B cell (primary cell): Measurements from ENCODE around the gene HOXB1. TPM values are rescaled to one million over a fixed set of nuclear protein-coding genes. Genes with fewer than 3 reads are reported as not detected.
"Not testable (repeated sequence)": the region's sequence is repeated elsewhere in the genome, so short reads cannot be mapped to it uniquely, and the experiment has no call there.

Source experiments
- ATAC-seq: fragments of 200-7000 bp; cut with Tn5 transposase; one replicate; pipeline ENCODE4 v1.10.0; 2021; ENCODE audit warnings: low read depth, mild to moderate bottlenecking, moderate number of reproducible peaks, moderate library complexity
- CTCF ChIA-PET: fragments of 350-600 bp; sonication (Branson Sonifier 250); formaldehyde crosslinking; loops from one replicate; lab custom pipeline; 2021; ENCODE audit warnings: antibody characterized with exemption, inconsistent platforms; lab: Charles Lee
- POLR2A ChIA-PET: fragments of 350-600 bp; sonication (Branson Sonifier 250); formaldehyde crosslinking; loops from one replicate; lab custom pipeline; 2021; ENCODE audit warnings: antibody characterized with exemption; lab: Charles Lee
- DNase-seq: peaks from one replicate; pipeline ENCODE4 v3.0.0; 2013
- H2AFZ ChIP-seq: 2 replicates; pipeline ENCODE4 v1.6.1; 2012; ENCODE audit warnings: mild to moderate bottlenecking, low read depth, low read length; ENCODE audit not compliant: insufficient read depth, poor library complexity, severe bottlenecking
- H3K27ac ChIP-seq, 2 donors: 1 replicate in 1 of 2; 2 replicates in 1 of 2; pipeline ENCODE4 v1.5.1; 2012 to 2013; ENCODE audit warnings: low read length in 2 of 2, mild to moderate bottlenecking in 2 of 2, moderate library complexity in 1 of 2
- H3K27me3 ChIP-seq, 4 experiments: fragments of 200-600 bp in 1 of 4; sonication (generic) in 1 of 4; replicated peaks in 1 of 4; 1 replicate in 2 of 4; 2 replicates in 2 of 4; pipeline versions ENCODE4 v1.6.1 to v1.7.0; 2013 to 2016; ENCODE audit warnings: low read length in 3 of 4, mild to moderate bottlenecking in 2 of 4, mixed read lengths in 1 of 4, moderate library complexity in 1 of 4; ENCODE audit not compliant: insufficient read depth in 4 of 4, control insufficient read depth in 3 of 4; ENCODE audit errors: control extremely low read depth in 1 of 4
- H3K36me3 ChIP-seq, 2 experiments: replicated peaks in 1 of 2; 1 replicate in 1 of 2; 2 replicates in 1 of 2; pipeline versions ENCODE4 v1.6.1 to v1.7.1; 2013; ENCODE audit warnings: low read length in 1 of 2; ENCODE audit not compliant: insufficient read depth in 2 of 2, control insufficient read depth in 1 of 2; ENCODE audit errors: control extremely low read depth in 1 of 2, extremely low read depth in 1 of 2
- H3K4me1 ChIP-seq, 2 donors: fragments of 200-600 bp in 1 of 2; sonication (generic) in 1 of 2; 1 replicate in 1 of 2; 2 replicates in 1 of 2; pipeline versions ENCODE4 v1.5.1 to v1.6.1; 2013 to 2017; ENCODE audit warnings: low read length in 2 of 2; ENCODE audit not compliant: control insufficient read depth in 2 of 2, insufficient read depth in 2 of 2
- H3K4me2 ChIP-seq: replicated peaks from 2 replicates; pipeline ENCODE3; 2012; ENCODE audit warnings: mild to moderate bottlenecking, low read depth, low read length; ENCODE audit not compliant: poor library complexity, severe bottlenecking
- H3K4me3 ChIP-seq, 5 experiments: fragments of 200-600 bp in 1 of 5; sonication (generic) in 1 of 5; 1 replicate in 3 of 5; 2 replicates in 2 of 5; pipeline versions ENCODE4 v1.5.1 to v1.7.0; 2011 to 2016; ENCODE audit warnings: low read length in 4 of 5, mild to moderate bottlenecking in 4 of 5, low read depth in 2 of 5, control low read depth in 1 of 5, moderate library complexity in 1 of 5; ENCODE audit not compliant: insufficient read depth in 1 of 5; ENCODE audit errors: control extremely low read depth in 1 of 5, extremely low read depth in 1 of 5
- H3K79me2 ChIP-seq: fragments of 200-600 bp; sonication (generic); one replicate; pipeline ENCODE4 v1.6.0; 2016; ENCODE audit warnings: low read length; ENCODE audit not compliant: control insufficient read depth, insufficient read depth
- H3K9ac ChIP-seq: fragments of 200-600 bp; sonication (generic); 2 replicates; pipeline ENCODE4 v1.6.1; 2017; ENCODE audit warnings: mild to moderate bottlenecking, low read length, moderate library complexity
- H3K9me3 ChIP-seq, 3 donors: one replicate each; pipeline versions ENCODE4 v1.6.1 to v1.7.1; 2013; ENCODE audit warnings: low read length in 2 of 3; ENCODE audit not compliant: control insufficient read depth in 2 of 3, insufficient read depth in 1 of 3; ENCODE audit errors: control extremely low read depth in 1 of 3
- H4K20me1 ChIP-seq: 2 replicates; pipeline ENCODE4 v1.6.0; 2012; ENCODE audit warnings: mild to moderate bottlenecking, low read length; ENCODE audit not compliant: insufficient read depth, control insufficient read depth, poor library complexity, severe bottlenecking
- H3K27ac Mint-ChIP-seq: one replicate; pipeline ENCODE4 v1.8.0; 2021; ENCODE audit warnings: mixed read lengths
- H3K27me3 Mint-ChIP-seq: one replicate; pipeline ENCODE4 v1.8.0; 2021; ENCODE audit warnings: mixed read lengths
- H3K4me1 Mint-ChIP-seq: one replicate; pipeline ENCODE4 v1.8.0; 2021; ENCODE audit warnings: mixed read lengths
- H3K4me3 Mint-ChIP-seq: one replicate; pipeline ENCODE4 v1.8.0; 2021; ENCODE audit warnings: mixed read lengths
- H3K9me3 Mint-ChIP-seq: one replicate; pipeline ENCODE4 v1.8.0; 2022; ENCODE audit warnings: mixed read lengths; ENCODE audit not compliant: insufficient read depth
- EZH2 ChIP-seq: IDR thresholded peaks from 2 replicates; pipeline ENCODE4 v1.6.1; 2012; ENCODE audit warnings: borderline replicate concordance, low read depth, mild to moderate bottlenecking, moderate library complexity, low read length; ENCODE audit not compliant: insufficient read depth, poor library complexity, severe bottlenecking
- WGBS: methylation state at CpG from one replicate; pipeline ENCODE4 v1.1.5; 2013; ENCODE audit warnings: missing lambda C conversion rate; ENCODE audit not compliant: insufficient coverage; 5-methylcytosine and 5-hydroxymethylcytosine counted together
- intact Hi-C: fragments of 100-400 bp; cut with micrococcal nuclease; formaldehyde crosslinking; loops from one replicate; pipeline ENCODE4 v1.10.0; 2022
- polyA plus RNA-seq: library from polyadenylated mRNA; depleted of rRNA; stranded (reverse); fragments of >200 nt; gene quantifications from 2 replicates; pipeline ENCODE4 v1.2.3, GENCODE V29; 2012
- total RNA-seq, 2 donors: library from RNA; stranded (reverse); fragments of 120-200 nt in 1 of 2; gene quantifications; 1 replicate in 1 of 2; 2 replicates in 1 of 2; pipeline versions ENCODE4 v1.2.3 to v1.2.4, GENCODE V29; 2013 to 2022
- TF ChIP-seq, protein P1 (sequence below): fragments of 200-600 bp; IDR thresholded peaks from one replicate; pipeline ENCODE4 v1.8.0; 2022; ENCODE audit warnings: antibody characterized with exemption, mild to moderate bottlenecking

Gene HOXB1
- total and polyA plus RNA-seq, 2 donors (not counting 1 experiment from before 2014, with no cell fraction given) = not detected

DNA sequence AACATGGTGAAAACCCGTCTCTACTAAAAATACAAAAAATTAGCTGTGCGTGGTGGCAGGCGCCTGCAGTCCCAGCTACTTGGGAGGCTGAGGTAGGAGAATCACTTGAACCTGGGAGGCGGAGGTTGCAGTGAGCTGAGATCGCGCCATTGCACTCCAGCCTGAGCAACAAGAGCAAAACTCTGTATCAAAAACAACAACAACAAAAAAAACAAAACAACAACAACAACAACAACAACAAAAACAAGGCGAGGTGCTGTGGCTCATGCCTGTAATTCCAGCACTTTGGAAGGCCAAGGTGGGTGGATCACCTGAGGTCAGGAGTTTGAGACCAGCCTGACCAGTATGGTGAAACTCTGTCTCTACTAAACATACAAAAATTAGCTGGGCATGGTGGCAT, 21.1 kb downstream of the HOXB1 start:
- H3K27ac ChIP-seq, intact Hi-C loops, H3K36me3 ChIP-seq, POLR2A ChIA-PET, H3K79me2 ChIP-seq, H3K4me2 ChIP-seq, H3K9me3 ChIP-seq, H3K4me3 Mint-ChIP-seq, H3K9me3 Mint-ChIP-seq, H4K20me1 ChIP-seq, DNase-seq, H3K4me3 ChIP-seq, H3K9ac ChIP-seq, CTCF ChIA-PET, H3K27me3 ChIP-seq, ATAC-seq, H3K27ac Mint-ChIP-seq, H2AFZ ChIP-seq: not testable (repeated sequence)
- Mint-ChIP-seq H3K4me1 (peaks cover 17% of the 10 kb centered on the region), H3K27me3 (peaks cover 22% of the 10 kb centered on the region)
- peaks cover 0 to 12% of the 10 kb centered on the region in 2 donors for H3K4me1 ChIP-seq
- WGBS = 83% methylated on average over 1 of the region's 7 CpGs

DNA sequence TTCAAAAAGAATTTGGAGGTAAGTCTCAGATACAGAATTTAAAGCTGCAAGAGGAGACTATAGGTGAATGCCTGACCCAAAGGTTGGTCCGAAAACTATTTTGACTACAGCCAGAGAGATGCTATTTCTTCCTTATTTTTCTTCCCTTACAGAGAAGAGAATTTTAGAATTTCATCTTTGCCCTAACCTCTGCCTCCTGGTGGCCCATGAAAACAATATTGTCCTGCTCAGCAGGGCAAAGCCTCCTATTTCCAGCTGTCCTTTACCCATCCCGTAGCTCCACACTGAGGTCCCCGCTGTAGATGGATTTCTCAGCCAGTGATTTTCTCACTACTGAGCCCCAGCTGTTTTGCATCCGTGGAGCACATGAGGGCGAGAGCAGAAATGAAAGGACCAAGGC, 24.6 kb downstream of the HOXB1 start:
- H3K9me3 Mint-ChIP-seq = no peaks in the 10 kb centered on the region
- intact Hi-C loops = no loop called here
- Histone ChIP-seq H4K20me1 (no peaks in the 10 kb centered on the region), H3K27ac (no peak overlapping the region), H3K79me2 (no peaks in the 10 kb centered on the region), H3K4me3 (no peak overlapping the region), H3K9ac (no peak overlapping the region), H3K36me3 (no peaks in the 10 kb centered on the region), H3K4me2 (no peak overlapping the region), H2AFZ (no peak overlapping the region), H3K4me1 (no peaks in the 10 kb centered on the region), H3K9me3 (no peaks in the 10 kb centered on the region), H3K27me3 (peaks cover 0 to 12% (median 5%) of the 10 kb centered on the region in 4 experiments)
- POLR2A ChIA-PET = no interaction called here
- peaks cover 39% of the 10 kb centered on the region for H3K27me3 Mint-ChIP-seq
- H3K4me1 Mint-ChIP-seq = no peaks in the 10 kb centered on the region
- H3K27ac Mint-ChIP-seq = no peak overlapping the region
- DNase-seq = no peak
- no peak for TF ChIP-seq EZH2
- TF ChIP-seq, protein P1, sequence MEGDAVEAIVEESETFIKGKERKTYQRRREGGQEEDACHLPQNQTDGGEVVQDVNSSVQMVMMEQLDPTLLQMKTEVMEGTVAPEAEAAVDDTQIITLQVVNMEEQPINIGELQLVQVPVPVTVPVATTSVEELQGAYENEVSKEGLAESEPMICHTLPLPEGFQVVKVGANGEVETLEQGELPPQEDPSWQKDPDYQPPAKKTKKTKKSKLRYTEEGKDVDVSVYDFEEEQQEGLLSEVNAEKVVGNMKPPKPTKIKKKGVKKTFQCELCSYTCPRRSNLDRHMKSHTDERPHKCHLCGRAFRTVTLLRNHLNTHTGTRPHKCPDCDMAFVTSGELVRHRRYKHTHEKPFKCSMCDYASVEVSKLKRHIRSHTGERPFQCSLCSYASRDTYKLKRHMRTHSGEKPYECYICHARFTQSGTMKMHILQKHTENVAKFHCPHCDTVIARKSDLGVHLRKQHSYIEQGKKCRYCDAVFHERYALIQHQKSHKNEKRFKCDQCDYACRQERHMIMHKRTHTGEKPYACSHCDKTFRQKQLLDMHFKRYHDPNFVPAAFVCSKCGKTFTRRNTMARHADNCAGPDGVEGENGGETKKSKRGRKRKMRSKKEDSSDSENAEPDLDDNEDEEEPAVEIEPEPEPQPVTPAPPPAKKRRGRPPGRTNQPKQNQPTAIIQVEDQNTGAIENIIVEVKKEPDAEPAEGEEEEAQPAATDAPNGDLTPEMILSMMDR = no peak
- ATAC-seq = no peak
- CTCF ChIA-PET = interaction anchor here (1.6 kb wide), 1 partner anchor 112 kb away, joined by 5 read pairs; no protein-coding TSS in a partner anchor
- H3K4me3 Mint-ChIP-seq = no peak overlapping the region
- WGBS = 89% methylated on average over 4 of the region's 5 CpGs
